IMR-90 (cell line): ENCODE results near the gene MS4A18. TPM values are rescaled to one million over a fixed set of nuclear protein-coding genes. Genes with fewer than 3 reads are reported as not detected.

Experiments used
- ATAC-seq: fragments of 200-7000 bp; cut with Tn5 transposase; 2 replicates; pipeline ENCODE4 v1.9.1; 2020; ENCODE audit warnings: low read depth, mild to moderate bottlenecking, moderate library complexity
- BruUV-seq: library from RNA; stranded (reverse); fragments of 400-500 nt; replicated peaks from 2 replicates; lab custom pipeline; 2021; lab: Mats Ljungman, UMichigan
- CTCF ChIA-PET: fragments of 300-600 bp; formaldehyde crosslinking; extraction: SDS; loops from one replicate; lab custom pipeline; 2021; ENCODE audit warnings: antibody characterized with exemption; lab: Yijun Ruan, JAX
- POLR2A ChIA-PET: fragments of 300-600 bp; sonication (Branson Sonifier 250); formaldehyde crosslinking; loops from one replicate; lab custom pipeline; 2022; ENCODE audit warnings: antibody characterized with exemption; ENCODE audit not compliant: unreplicated experiment; lab: Charles Lee
- DNase-seq: peaks from one replicate; pipeline ENCODE4 v3.0.0; 2013
- H2AFZ ChIP-seq: replicated peaks from 2 replicates; pipeline ENCODE3; 2013; ENCODE audit warnings: low read length, mild to moderate bottlenecking; ENCODE audit not compliant: poor library complexity
- H2AK5ac ChIP-seq: 2 replicates; pipeline ENCODE4 v1.6.1; 2013; ENCODE audit warnings: low read depth, low read length, inconsistent platforms
- H2AK9ac ChIP-seq: replicated peaks from 2 replicates; pipeline ENCODE3; 2013; ENCODE audit warnings: mild to moderate bottlenecking, low read depth, low read length, moderate library complexity; ENCODE audit not compliant: poor library complexity
- H2BK120ac ChIP-seq: 2 replicates; pipeline ENCODE4 v1.6.1; 2013; ENCODE audit warnings: low read depth, low read length, inconsistent platforms
- H2BK15ac ChIP-seq: 3 replicates; pipeline ENCODE4 v1.6.1; 2013; ENCODE audit warnings: low read depth, low read length, inconsistent platforms
- H2BK20ac ChIP-seq: 2 replicates; pipeline ENCODE4 v1.6.1; 2013; ENCODE audit warnings: low read depth, mild to moderate bottlenecking, inconsistent platforms, low read length, moderate library complexity
- H2BK5ac ChIP-seq: 2 replicates; pipeline ENCODE4 v1.6.1; 2013; ENCODE audit warnings: mild to moderate bottlenecking, low read depth, low read length, inconsistent platforms; ENCODE audit not compliant: poor library complexity, severe bottlenecking
- H3K14ac ChIP-seq: replicated peaks from 2 replicates; pipeline ENCODE4 v1.6.1; 2013; ENCODE audit warnings: low read depth, low read length, inconsistent platforms
- H3K18ac ChIP-seq: 2 replicates; pipeline ENCODE4 v1.6.1; 2013; ENCODE audit warnings: low read depth, low read length, control low read depth
- H3K23ac ChIP-seq: 2 replicates; pipeline ENCODE4 v1.6.1; 2013; ENCODE audit warnings: low read depth, low read length, inconsistent platforms
- H3K27ac ChIP-seq: 2 replicates; pipeline ENCODE4 v1.5.1; 2013; ENCODE audit warnings: mild to moderate bottlenecking, control low read depth, low read length; ENCODE audit not compliant: insufficient read depth
- H3K27me3 ChIP-seq: 2 replicates; pipeline ENCODE4 v1.6.1; 2013; ENCODE audit warnings: low read length; ENCODE audit not compliant: control insufficient read depth, insufficient read depth
- H3K36me3 ChIP-seq: 2 replicates; pipeline ENCODE4 v1.6.1; 2013; ENCODE audit warnings: low read length, mixed read lengths; ENCODE audit not compliant: control insufficient read depth, insufficient read depth
- H3K4ac ChIP-seq: 2 replicates; pipeline ENCODE4 v1.6.1; 2013; ENCODE audit warnings: low read depth, low read length, inconsistent platforms
- H3K4me1 ChIP-seq: 2 replicates; pipeline ENCODE4 v1.6.1; 2013; ENCODE audit warnings: low read length, mixed read lengths; ENCODE audit not compliant: control insufficient read depth, insufficient read depth
- H3K4me2 ChIP-seq: 2 replicates; pipeline ENCODE4 v1.6.1; 2013; ENCODE audit warnings: low read depth, mild to moderate bottlenecking, control low read depth, low read length, moderate library complexity
- H3K4me3 ChIP-seq: 2 replicates; pipeline ENCODE4 v1.5.1; 2013; ENCODE audit warnings: low read depth, mild to moderate bottlenecking, control low read depth, low read length, moderate library complexity; ENCODE audit not compliant: insufficient read depth
- H3K56ac ChIP-seq: 2 replicates; pipeline ENCODE4 v1.6.1; 2013; ENCODE audit warnings: low read length, inconsistent platforms; ENCODE audit not compliant: insufficient read depth; ENCODE audit errors: extremely low read depth
- H3K79me1 ChIP-seq, 2 experiments: 2 replicates each; pipeline ENCODE4 v1.6.1; 2013; ENCODE audit warnings: low read length in 2 of 2, inconsistent platforms in 1 of 2, low read depth in 1 of 2
- H3K9ac ChIP-seq: 2 replicates; pipeline ENCODE4 v1.6.1; 2013; ENCODE audit warnings: low read depth, low read length, control low read depth
- H3K9me1 ChIP-seq: 2 replicates; pipeline ENCODE4 v1.6.1; 2013; ENCODE audit warnings: low read length, inconsistent platforms; ENCODE audit not compliant: insufficient read depth
- H3K9me3 ChIP-seq: 2 replicates; pipeline ENCODE4 v1.6.1; 2013; ENCODE audit warnings: low read length; ENCODE audit not compliant: control insufficient read depth, insufficient read depth
- H4K20me1 ChIP-seq: 2 replicates; pipeline ENCODE4 v1.6.1; 2013; ENCODE audit warnings: low read length, inconsistent platforms; ENCODE audit not compliant: insufficient read depth
- H4K5ac ChIP-seq: 2 replicates; pipeline ENCODE4 v1.6.1; 2013; ENCODE audit warnings: mild to moderate bottlenecking, low read depth, low read length, control low read depth
- H4K8ac ChIP-seq, 2 experiments: 2 replicates each; pipeline ENCODE4 v1.6.1; 2013; ENCODE audit warnings: low read depth in 2 of 2, low read length in 2 of 2, control low read depth in 1 of 2, inconsistent platforms in 1 of 2
- H4K91ac ChIP-seq: 2 replicates; pipeline ENCODE4 v1.6.1; 2013; ENCODE audit warnings: low read depth, low read length, inconsistent platforms; ENCODE audit not compliant: insufficient read depth
- BHLHE40 ChIP-seq: fragments of 150-350 bp; IDR thresholded peaks from 2 replicates; pipeline ENCODE4 v1.6.1; 2016; ENCODE audit warnings: mild to moderate bottlenecking, low read depth, low read length
- CEBPB ChIP-seq: IDR thresholded peaks from 2 replicates; pipeline ENCODE4 v1.6.1; 2012; ENCODE audit warnings: low read depth, low read length, improper control_type of control experiment
- CHD1 ChIP-seq: IDR thresholded peaks from 2 replicates; pipeline ENCODE4 v1.6.1; 2012; ENCODE audit warnings: low read depth, low read length, improper control_type of control experiment
- FOS ChIP-seq: fragments of 150-350 bp; IDR thresholded peaks from 2 replicates; pipeline ENCODE4 v1.6.1; 2016; ENCODE audit warnings: low read depth, low read length
- MAZ ChIP-seq: IDR thresholded peaks from 2 replicates; pipeline ENCODE4 v1.6.1; 2012; ENCODE audit warnings: low read depth, mild to moderate bottlenecking, low read length, improper control_type of control experiment, moderate library complexity, borderline replicate concordance
- NFE2L2 ChIP-seq: fragments of 150-350 bp; IDR thresholded peaks from 2 replicates; pipeline ENCODE4 v1.6.1; 2016; ENCODE audit warnings: low read depth, mild to moderate bottlenecking, low read length
- POLR2A ChIP-seq: IDR thresholded peaks from 2 replicates; pipeline ENCODE4 v1.6.1; 2012; ENCODE audit warnings: mild to moderate bottlenecking, low read depth, low read length
- RAD21 ChIP-seq: IDR thresholded peaks from 2 replicates; pipeline ENCODE4 v1.6.1; 2012; ENCODE audit warnings: low read length, improper control_type of control experiment
- RCOR1 ChIP-seq: IDR thresholded peaks from 2 replicates; pipeline ENCODE4 v1.6.1; 2012; ENCODE audit warnings: mild to moderate bottlenecking, low read length, improper control_type of control experiment; ENCODE audit not compliant: insufficient replicate concordance
- RFX5 ChIP-seq: IDR thresholded peaks from 2 replicates; pipeline ENCODE4 v1.8.0; 2012; ENCODE audit warnings: low read depth, mild to moderate bottlenecking, low read length, moderate library complexity
- SMC3 ChIP-seq: fragments of 150-350 bp; IDR thresholded peaks from 2 replicates; pipeline ENCODE4 v1.6.1; 2016; ENCODE audit warnings: low read depth, mild to moderate bottlenecking, antibody characterized with exemption, low read length, moderate library complexity
- WGBS, 2 experiments: methylation state at CpG; one replicate each; pipeline versions ENCODE4 v1.1.5 to v1.1.7; 2013; ENCODE audit warnings: missing lambda C conversion rate in 2 of 2; ENCODE audit not compliant: insufficient read length in 1 of 2; ENCODE audit errors: extremely low coverage in 2 of 2; 5-methylcytosine and 5-hydroxymethylcytosine counted together
- dilution Hi-C: fragments of 300-500 bp; cut with HindIII; formaldehyde crosslinking; loops from one replicate; pipeline ENCODE4 v1.14.3; 2018; ENCODE audit warnings: low sequenced_read_pairs; ENCODE audit not compliant: unreplicated experiment
- in situ Hi-C: fragments of 300-500 bp; cut with MboI; formaldehyde crosslinking; loops from 3 replicates; pipeline ENCODE4 v1.14.3; 2019; ENCODE audit warnings: low sequenced_read_pairs, inconsistent platforms, mixed read lengths
- intact Hi-C: fragments of 100-400 bp; cut with micrococcal nuclease; formaldehyde crosslinking; loops from 2 replicates; pipeline ENCODE4 v1.10.0; 2022
- polyA plus RNA-seq, 3 experiments: library from polyadenylated mRNA; depleted of rRNA; stranded (reverse); fragments of >200 nt; gene quantifications; 2 replicates each; pipeline ENCODE4 v1.2.3, GENCODE V29; 2012; ENCODE audit warnings: low replicate concordance in 1 of 3
- total RNA-seq: library from RNA; depleted of rRNA; stranded (reverse); fragments of >200 nt; gene quantifications from 2 replicates; pipeline ENCODE4 v1.2.3, GENCODE V29; 2012
- TF ChIP-seq, protein P1 (sequence below): fragments of 150-350 bp; IDR thresholded peaks from 2 replicates; pipeline ENCODE4 v1.6.1; 2016; ENCODE audit warnings: low read depth, mild to moderate bottlenecking, low read length, moderate library complexity, borderline replicate concordance

MS4A18 gene
- total and polyA plus RNA-seq, 2 of the 4 experiments (the other 2 are of a cell fraction), result not detected

GRCh38 chr11:60788401-60789125, 64.0 kb downstream of the MS4A18 start:
- Histone ChIP-seq H2BK5ac (no peak overlapping the region), H3K4ac (no peak overlapping the region; the same call in 1 of the 2 replicates), H2AFZ (no peak overlapping the region), H3K36me3 (no peaks in the 10 kb centered on the region), H3K4me1 (peaks cover 5% of the 10 kb centered on the region), H2AK5ac (no peak overlapping the region), H3K18ac (no peak overlapping the region), H3K9ac (no peak overlapping the region), H3K4me2 (no peak overlapping the region), H4K8ac (no peak overlapping the region), H2BK120ac (no peak overlapping the region), H3K23ac (no peak overlapping the region), H3K79me1 (no peaks in the 10 kb centered on the region), H3K9me3 (peaks cover 7% of the 10 kb centered on the region; the same call in 1 of the 2 replicates), H4K5ac (no peak overlapping the region), H3K4me3 (no peak overlapping the region), H4K20me1 (no peaks in the 10 kb centered on the region), H2AK9ac (no peak overlapping the region), H3K27ac (no peak overlapping the region), H3K14ac (no peak overlapping the region), H3K56ac (no peak overlapping the region), H4K91ac (no peak overlapping the region), H3K9me1 (peaks cover 7% of the 10 kb centered on the region; the same call in 1 of the 2 replicates), H2BK20ac (no peak overlapping the region), H3K27me3 (peaks cover 32% of the 10 kb centered on the region), H2BK15ac (no peak overlapping the region)
- CTCF ChIA-PET, result no interaction called here
- in situ Hi-C loops (no loop called here), dilution Hi-C loops (no loop called here), intact Hi-C loops (no loop called here)
- DNase-seq, result no peak
- no TSS peak for BruUV-seq
- 80% methylated on average over 1 of the region's 7 CpGs; no CpG with 5 or more reads in 1 of the 2 experiments for WGBS, 2 experiments
- POLR2A ChIA-PET, result no interaction called here
- TF ChIP-seq NFE2L2 (no peak), POLR2A (no peak), BHLHE40 (no peak), SMC3 (no peak), RCOR1 (no peak), RFX5 (no peak), FOS (no peak), RAD21 (no peak), CHD1 (no peak), MAZ (no peak), CEBPB (no peak)
- TF ChIP-seq, protein P1, sequence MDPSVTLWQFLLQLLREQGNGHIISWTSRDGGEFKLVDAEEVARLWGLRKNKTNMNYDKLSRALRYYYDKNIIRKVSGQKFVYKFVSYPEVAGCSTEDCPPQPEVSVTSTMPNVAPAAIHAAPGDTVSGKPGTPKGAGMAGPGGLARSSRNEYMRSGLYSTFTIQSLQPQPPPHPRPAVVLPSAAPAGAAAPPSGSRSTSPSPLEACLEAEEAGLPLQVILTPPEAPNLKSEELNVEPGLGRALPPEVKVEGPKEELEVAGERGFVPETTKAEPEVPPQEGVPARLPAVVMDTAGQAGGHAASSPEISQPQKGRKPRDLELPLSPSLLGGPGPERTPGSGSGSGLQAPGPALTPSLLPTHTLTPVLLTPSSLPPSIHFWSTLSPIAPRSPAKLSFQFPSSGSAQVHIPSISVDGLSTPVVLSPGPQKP, result no peak
- ATAC-seq, result no peak
